Activated CD8-positive, alpha-beta memory T cell treated with anti-CD3 and anti-CD28 coated beads, Interleukin-2, amount 10 ng/mL, durations not matched to agents 7 days and 5 days (primary cell): ENCODE results near the gene ITPK1. TPM values are rescaled to one million over a fixed set of nuclear protein-coding genes. Genes with fewer than 3 reads are reported as not detected.

Source experiments
- ATAC-seq: fragments of 150-1000 bp; cut with Tn5 transposase; one replicate; pipeline ENCODE4 v1.10.0; 2021; ENCODE audit warnings: moderate library complexity
- CTCF ChIA-PET: fragments of 350-600 bp; sonication (Branson Sonifier 250); formaldehyde crosslinking; loops from one replicate; lab custom pipeline; 2021; ENCODE audit warnings: antibody characterized with exemption; lab: Charles Lee
- DNase-seq: peaks from one replicate; pipeline ENCODE4 v3.0.0-alpha.2; 2020
- H3K27ac Mint-ChIP-seq: one replicate; pipeline ENCODE4 v1.8.0; 2021; ENCODE audit warnings: mild to moderate bottlenecking, mixed read lengths
- H3K27me3 Mint-ChIP-seq: one replicate; pipeline ENCODE4 v1.8.0; 2021; ENCODE audit warnings: mixed read lengths
- H3K36me3 Mint-ChIP-seq: one replicate; pipeline ENCODE4 v1.8.0; 2021; ENCODE audit warnings: mild to moderate bottlenecking, mixed read lengths
- H3K4me1 Mint-ChIP-seq: one replicate; pipeline ENCODE4 v1.8.0; 2021; ENCODE audit warnings: mixed read lengths
- H3K4me3 Mint-ChIP-seq: one replicate; pipeline ENCODE4 v1.8.0; 2021; ENCODE audit warnings: mild to moderate bottlenecking, moderate library complexity, mixed read lengths
- H3K9me3 Mint-ChIP-seq: one replicate; pipeline ENCODE4 v1.8.0; 2022; ENCODE audit warnings: low read depth, mixed read lengths
- total RNA-seq, 2 experiments: library from RNA; stranded (reverse); gene quantifications; one replicate each; pipeline ENCODE4 v1.2.3, GENCODE V29; 2021

ITPK1 gene
- total RNA-seq, 2 experiments from 2014 or later: 96.1 to 103 TPM

GRCh38 chr14:93035917-93036651 is 79.6 kb downstream of the ITPK1 start:
- H3K4me3 Mint-ChIP-seq: no peak overlapping the region
- no peak for ATAC-seq
- peaks cover 54% of the 10 kb centered on the region for H3K4me1 Mint-ChIP-seq
- DNase-seq: no peak
- H3K27ac Mint-ChIP-seq: peak overlapping the region; percentile 53
- CTCF ChIA-PET: interaction anchor here (0.6 to 1.9 kb wide), 4 partner anchors 11 to 303 kb away, joined by 3 to 5 read pairs (median 3); no protein-coding TSS in a partner anchor
- no peaks in the 10 kb centered on the region for H3K27me3 Mint-ChIP-seq
- no peaks in the 10 kb centered on the region for H3K36me3 Mint-ChIP-seq
- no peaks in the 10 kb centered on the region for H3K9me3 Mint-ChIP-seq

- H3K4me3 Mint-ChIP-seq: no peak overlapping the region
- H3K27me3 Mint-ChIP-seq: no peaks in the 10 kb centered on the region
- no peak for DNase-seq
- ATAC-seq: no peak
- CTCF ChIA-PET: interaction anchor here (0.6 to 3.1 kb wide), 14 partner anchors 11 to 103 kb away, joined by 3 to 44 read pairs (median 7); partner anchors contain the start of gene ITPK1
- no peak overlapping the region for H3K27ac Mint-ChIP-seq
- no peaks in the 10 kb centered on the region for H3K9me3 Mint-ChIP-seq
- H3K4me1 Mint-ChIP-seq: peaks cover 49% of the 10 kb centered on the region
- no peaks in the 10 kb centered on the region for H3K36me3 Mint-ChIP-seq
Measured at GRCh38 chr14:93035585-93035916, 80.2 kb downstream of the ITPK1 start.

DNA sequence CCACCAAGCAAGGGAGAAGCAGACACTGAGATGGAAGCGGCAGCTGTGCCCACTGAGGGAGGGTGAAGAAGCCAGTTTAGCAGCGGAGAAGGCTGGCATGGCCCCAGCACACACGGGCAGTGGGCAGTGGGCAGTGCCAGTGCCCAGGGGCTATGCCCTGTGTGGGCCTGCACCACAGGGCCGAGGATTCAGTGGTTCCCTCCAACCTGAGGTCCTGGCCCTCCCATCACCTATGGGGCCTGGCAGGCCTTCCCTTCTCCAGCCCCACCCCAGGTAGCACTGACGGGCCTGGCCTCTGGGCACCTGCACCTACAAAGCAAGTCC is 81.1 kb downstream of the ITPK1 start:
- no peaks in the 10 kb centered on the region for H3K9me3 Mint-ChIP-seq
- H3K4me3 Mint-ChIP-seq: no peak overlapping the region
- H3K27ac Mint-ChIP-seq: peak overlapping the region; percentile 80
- DNase-seq (no peak), ATAC-seq (peak; percentile 7)
- no peaks in the 10 kb centered on the region for H3K27me3 Mint-ChIP-seq
- peaks cover 46% of the 10 kb centered on the region for H3K4me1 Mint-ChIP-seq
- H3K36me3 Mint-ChIP-seq: no peaks in the 10 kb centered on the region
- CTCF ChIA-PET: interaction anchor here (0.9 to 3.1 kb wide), 23 partner anchors 9 to 104 kb away, joined by 3 to 44 read pairs (median 5); partner anchors contain the start of gene ITPK1

GRCh38 chr14:93033983-93034670 is 81.6 kb downstream of the ITPK1 start:
- ATAC-seq: peak; percentile 93
- Mint-ChIP-seq H3K36me3 (no peaks in the 10 kb centered on the region), H3K9me3 (no peaks in the 10 kb centered on the region), H3K27ac (peak overlapping the region; percentile 80), H3K4me3 (no peak overlapping the region), H3K27me3 (no peaks in the 10 kb centered on the region), H3K4me1 (peaks cover 45% of the 10 kb centered on the region)
- DNase-seq: peak; percentile 80
- CTCF ChIA-PET: interaction anchor here (0.6 to 3.1 kb wide), 27 partner anchors 9 to 952 kb away, joined by 3 to 44 read pairs (median 5); partner anchors contain the start of gene ITPK1

DNA sequence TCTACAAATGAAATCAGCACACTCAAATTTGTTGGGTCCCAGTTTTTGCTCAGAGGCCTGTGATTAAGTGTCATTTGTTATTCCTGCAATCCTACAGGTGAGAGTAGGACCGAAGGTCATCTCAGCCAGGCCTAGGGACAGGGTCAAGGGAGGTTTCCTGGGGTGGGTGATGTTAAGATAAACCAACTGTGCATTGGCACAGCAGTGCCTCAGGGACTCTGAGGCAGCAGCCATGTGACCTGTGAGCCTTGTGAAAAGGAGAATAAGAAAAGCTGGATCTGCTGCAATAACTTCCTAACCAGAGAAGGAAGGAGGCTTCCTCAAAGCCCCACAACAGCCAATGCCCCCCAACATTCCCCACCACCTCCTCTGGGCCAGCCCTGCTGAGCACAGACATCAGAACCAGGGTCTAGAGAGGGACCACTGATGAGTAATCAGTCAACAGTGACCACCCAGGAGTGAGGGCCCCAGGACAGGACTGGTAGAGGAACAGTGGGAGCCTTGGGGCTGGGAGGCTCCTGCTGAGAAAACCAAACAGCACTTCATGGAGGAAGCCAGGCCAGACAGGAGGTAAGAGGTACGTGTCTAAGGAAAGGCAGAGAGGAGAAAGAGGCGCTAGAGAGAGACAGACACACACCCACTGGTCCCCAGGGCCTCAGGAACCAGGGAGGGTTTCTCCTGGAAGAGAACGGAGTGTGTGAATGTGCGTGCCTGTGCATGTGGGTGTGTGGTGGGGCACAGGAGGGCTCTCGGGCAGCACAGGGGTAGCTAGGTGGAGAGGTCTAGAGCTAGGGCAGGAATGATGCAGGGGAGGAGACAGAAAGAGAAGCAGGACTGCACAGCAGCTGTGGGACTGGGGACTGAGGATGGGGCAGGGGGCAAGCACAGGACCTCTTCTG is 82.4 kb downstream of the ITPK1 start:
- ATAC-seq: no peak

DNA sequence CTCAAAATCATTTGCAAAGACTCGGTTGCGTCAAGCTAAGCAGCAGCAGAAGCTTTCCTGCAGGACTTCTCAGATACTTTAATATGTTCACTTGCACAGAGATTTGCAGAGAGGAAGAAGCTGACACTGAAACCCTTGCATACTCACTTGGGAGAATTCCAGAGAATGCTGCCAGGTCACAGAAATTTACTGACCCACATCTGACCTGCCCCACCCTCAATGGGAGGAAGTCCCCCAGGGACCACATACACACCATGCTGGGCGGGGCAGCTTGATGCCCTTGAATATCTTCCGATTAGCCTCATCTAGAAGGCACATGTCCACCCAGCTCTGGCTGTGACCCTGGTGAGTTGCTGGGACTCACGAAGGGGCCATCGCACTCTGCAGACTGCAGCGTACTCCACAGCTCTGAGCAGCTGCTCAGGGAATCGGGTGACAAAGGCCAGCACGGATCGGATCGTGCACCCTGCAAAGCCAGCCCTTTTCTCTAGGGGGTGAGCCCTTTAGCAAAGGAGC is 83.2 kb downstream of the ITPK1 start:
- Mint-ChIP-seq H3K4me1 (peaks cover 39% of the 10 kb centered on the region), H3K36me3 (no peaks in the 10 kb centered on the region)
- CTCF ChIA-PET: interaction anchor here (0.6 to 3.1 kb wide), 4 partner anchors 10 to 81 kb away, joined by 3 to 44 read pairs (median 4); partner anchors contain the start of gene ITPK1

More for the DNA sequence above, 82.4 kb downstream of the ITPK1 start:
- Mint-ChIP-seq H3K9me3 (no peaks in the 10 kb centered on the region), H3K4me3 (no peak overlapping the region), H3K27me3 (no peaks in the 10 kb centered on the region), H3K36me3 (no peaks in the 10 kb centered on the region), H3K27ac (peak overlapping the region; percentile 80), H3K4me1 (peaks cover 43% of the 10 kb centered on the region)
- CTCF ChIA-PET: interaction anchor here (0.6 to 3.1 kb wide), 14 partner anchors 10 to 953 kb away, joined by 3 to 44 read pairs (median 5); partner anchors contain the start of gene ITPK1
- no peak for DNase-seq

DNA sequence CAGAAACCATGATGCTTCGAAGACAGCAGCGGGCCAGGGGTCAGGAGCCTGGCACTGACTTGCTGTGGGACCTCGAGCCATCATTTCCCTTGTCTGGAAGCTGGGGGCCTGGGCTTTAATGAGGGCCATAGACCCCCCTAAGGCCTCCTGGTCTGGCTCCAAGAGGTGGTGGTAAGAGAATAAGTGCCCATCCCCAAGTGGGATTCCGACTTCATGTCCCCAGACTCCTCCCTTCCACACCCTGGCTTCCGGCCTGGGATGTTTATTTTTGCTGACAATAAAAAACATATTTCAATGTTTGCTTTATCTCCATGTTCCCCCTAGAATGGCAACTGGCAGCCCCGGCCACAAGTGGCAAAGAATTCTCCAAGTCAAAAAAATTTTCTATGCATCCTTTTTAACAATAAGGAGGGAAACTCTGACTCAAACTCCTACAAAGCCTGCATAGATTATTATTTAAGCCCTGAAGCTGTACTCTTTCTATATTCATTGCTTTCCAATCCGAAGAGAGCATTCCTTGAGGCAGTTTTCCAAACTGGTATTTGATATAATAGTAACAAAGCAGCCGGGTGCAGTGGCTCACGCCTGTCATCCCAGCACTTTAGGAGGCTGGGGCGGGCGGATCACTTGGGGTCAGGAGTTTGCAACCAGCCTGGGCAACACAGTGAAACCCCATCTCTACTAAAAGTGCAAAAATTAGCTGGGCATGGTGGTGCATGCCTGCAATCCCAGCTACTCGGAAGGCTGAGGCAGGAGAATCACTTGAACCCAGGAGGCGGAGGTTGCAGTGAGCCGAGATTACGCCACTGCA is 84.0 kb downstream of the ITPK1 start:
- no peak for DNase-seq
- H3K4me3 Mint-ChIP-seq: no peak overlapping the region
- no peaks in the 10 kb centered on the region for H3K9me3 Mint-ChIP-seq
- no peaks in the 10 kb centered on the region for H3K36me3 Mint-ChIP-seq
- CTCF ChIA-PET: interaction anchor here (1.0 to 1.2 kb wide), 3 partner anchors 80 to 83 kb away, joined by 3 to 4 read pairs (median 3); no protein-coding TSS in a partner anchor
- no peak overlapping the region for H3K27ac Mint-ChIP-seq
- no peaks in the 10 kb centered on the region for H3K27me3 Mint-ChIP-seq
- ATAC-seq: no peak
- peaks cover 32% of the 10 kb centered on the region for H3K4me1 Mint-ChIP-seq

More for the DNA sequence above, 83.2 kb downstream of the ITPK1 start:
- H3K27ac Mint-ChIP-seq: no peak overlapping the region
- DNase-seq (no peak), ATAC-seq (no peak)
- no peak overlapping the region for H3K4me3 Mint-ChIP-seq
- no peaks in the 10 kb centered on the region for H3K27me3 Mint-ChIP-seq
- H3K9me3 Mint-ChIP-seq: no peaks in the 10 kb centered on the region

GRCh38 chr14:93030761-93031160 is 85.0 kb downstream of the ITPK1 start:
- DNase-seq: no peak
- H3K9me3 Mint-ChIP-seq: no peaks in the 10 kb centered on the region
- CTCF ChIA-PET: interaction anchor here (1.2 kb wide), 1 partner anchor 84 kb away, joined by 3 read pairs; no protein-coding TSS in a partner anchor
- no peaks in the 10 kb centered on the region for H3K27me3 Mint-ChIP-seq
- no peak overlapping the region for H3K4me3 Mint-ChIP-seq
- no peak for ATAC-seq
- no peaks in the 10 kb centered on the region for H3K36me3 Mint-ChIP-seq
- H3K4me1 Mint-ChIP-seq: peaks cover 26% of the 10 kb centered on the region
- H3K27ac Mint-ChIP-seq: no peak overlapping the region

GRCh38 chr14:93029911-93030508 is 85.7 kb downstream of the ITPK1 start:
- Mint-ChIP-seq H3K4me3 (no peak overlapping the region), H3K4me1 (peaks cover 27% of the 10 kb centered on the region), H3K36me3 (no peaks in the 10 kb centered on the region), H3K27ac (no peak overlapping the region), H3K27me3 (no peaks in the 10 kb centered on the region), H3K9me3 (no peaks in the 10 kb centered on the region)
- no peak for ATAC-seq
- DNase-seq: no peak
- CTCF ChIA-PET: no interaction called here

DNA sequence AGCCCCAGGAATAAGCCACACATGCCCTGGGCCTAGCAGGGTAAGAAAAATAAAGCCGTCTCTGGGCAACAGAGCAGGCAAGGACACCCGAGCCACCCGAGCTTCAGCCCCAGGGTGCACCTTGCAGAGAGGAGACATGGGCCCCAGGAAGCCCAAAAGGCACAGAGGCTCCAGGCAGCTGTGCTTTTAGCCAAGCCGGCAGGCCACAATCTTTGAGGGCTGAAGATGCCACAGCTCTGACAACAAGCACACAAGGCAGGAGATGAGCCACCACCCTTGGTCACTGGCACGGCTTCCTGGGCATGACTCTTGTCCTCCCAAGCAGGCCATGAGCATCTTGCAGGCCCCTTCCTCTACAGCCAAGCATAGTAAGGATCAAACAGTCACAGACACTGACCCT is 86.3 kb downstream of the ITPK1 start:
- no peaks in the 10 kb centered on the region for H3K27me3 Mint-ChIP-seq
- DNase-seq: no peak
- H3K4me1 Mint-ChIP-seq: peaks cover 21% of the 10 kb centered on the region
- H3K4me3 Mint-ChIP-seq: no peak overlapping the region
- no peaks in the 10 kb centered on the region for H3K36me3 Mint-ChIP-seq
- no peak for ATAC-seq
- CTCF ChIA-PET: interaction anchor here (0.9 kb wide), 1 partner anchor 84 kb away, joined by 3 read pairs; no protein-coding TSS in a partner anchor
- no peak overlapping the region for H3K27ac Mint-ChIP-seq
- H3K9me3 Mint-ChIP-seq: no peaks in the 10 kb centered on the region

GRCh38 chr14:93028724-93029076 is 87.0 kb downstream of the ITPK1 start:
- DNase-seq (no peak), ATAC-seq (no peak)
- Mint-ChIP-seq H3K36me3 (no peaks in the 10 kb centered on the region), H3K27me3 (no peaks in the 10 kb centered on the region), H3K27ac (no peak overlapping the region), H3K4me1 (peaks cover 14% of the 10 kb centered on the region), H3K9me3 (no peaks in the 10 kb centered on the region), H3K4me3 (no peak overlapping the region)
- CTCF ChIA-PET: interaction anchor here (0.9 kb wide), 1 partner anchor 85 kb away, joined by 3 read pairs; no protein-coding TSS in a partner anchor
